Endothelial cell of umbilical vein (primary cell): Measurements from ENCODE around the gene POMP. TPM values are rescaled to one million over a fixed set of nuclear protein-coding genes. Genes with fewer than 3 reads are reported as not detected.

Source experiments
- BruUV-seq: library from RNA; stranded (reverse); fragments of 400-500 nt; replicated peaks from 2 replicates; lab custom pipeline; 2021; lab: Mats Ljungman, UMichigan
- CTCF ChIA-PET: fragments of 300-600, 350-600 bp; sonication (Branson Sonifier 250); formaldehyde crosslinking; loops from one replicate; lab custom pipeline; 2021; ENCODE audit warnings: antibody characterized with exemption, inconsistent platforms; lab: Charles Lee
- POLR2A ChIA-PET: fragments of 300-600, 350-600 bp; sonication (Branson Sonifier 250); formaldehyde crosslinking; loops from one replicate; lab custom pipeline; 2021; ENCODE audit warnings: antibody characterized with exemption, inconsistent platforms; lab: Charles Lee
- DNase-seq: peaks from one replicate; pipeline ENCODE4 v3.0.0-alpha.2; 2011; ENCODE audit warnings: low read depth, low spot score
- FAIRE-seq: peaks from 2 replicates; lab custom pipeline; 2011; peaks lifted over from hg19 to GRCh38; lab: Jason Lieb, UNC
- H2AFZ ChIP-seq: 2 replicates; pipeline ENCODE4 v1.6.0; 2012; ENCODE audit warnings: low read depth, low read length, control low read depth, inconsistent platforms
- H3K27ac ChIP-seq: 2 replicates; pipeline ENCODE4 v1.5.1; 2011; ENCODE audit warnings: low read depth, mild to moderate bottlenecking, control low read depth, low read length, moderate library complexity; ENCODE audit not compliant: insufficient read depth
- H3K27me3 ChIP-seq, 2 experiments: 2 replicates each; pipeline versions ENCODE4 v1.6.0 to v1.6.1; 2011; ENCODE audit warnings: low read length in 2 of 2, mixed read lengths in 1 of 2; ENCODE audit not compliant: control insufficient read depth in 2 of 2, insufficient read depth in 2 of 2
- H3K36me3 ChIP-seq, 2 experiments: 2 replicates in 1 of 2; 3 replicates in 1 of 2; pipeline ENCODE4 v1.5.1; 2011; ENCODE audit warnings: low read length in 2 of 2, mild to moderate bottlenecking in 1 of 2, moderate library complexity in 1 of 2; ENCODE audit not compliant: control insufficient read depth in 2 of 2, insufficient read depth in 2 of 2; ENCODE audit errors: extremely low read depth in 1 of 2
- H3K4me1 ChIP-seq: 3 replicates; pipeline ENCODE4 v1.5.1; 2011; ENCODE audit warnings: mild to moderate bottlenecking, low read length; ENCODE audit not compliant: control insufficient read depth, insufficient read depth; ENCODE audit errors: extremely low read depth
- H3K4me2 ChIP-seq: 2 replicates; pipeline ENCODE4 v1.6.1; 2011; ENCODE audit warnings: low read length, control low read depth, mixed read lengths; ENCODE audit not compliant: insufficient read depth
- H3K4me3 ChIP-seq, 3 experiments: fragments of 200-600 bp in 1 of 3; sonication (generic), shearing (Covaris generic) in 1 of 3; replicated peaks in 1 of 3; 2 replicates each; pipeline ENCODE4 v1.5.1; 2011 to 2016; ENCODE audit warnings: control low read depth in 3 of 3, low read length in 3 of 3, mild to moderate bottlenecking in 2 of 3, inconsistent platforms in 1 of 3, low read depth in 1 of 3, moderate library complexity in 1 of 3; ENCODE audit not compliant: insufficient read depth in 1 of 3
- H3K79me2 ChIP-seq: 2 replicates; pipeline ENCODE4 v1.6.0; 2012; ENCODE audit warnings: low read length, inconsistent platforms; ENCODE audit not compliant: control insufficient read depth, insufficient read depth
- H3K9ac ChIP-seq: replicated peaks from 2 replicates; pipeline ENCODE3; 2011; ENCODE audit warnings: low read length, control low read depth; ENCODE audit not compliant: insufficient read depth; ENCODE audit errors: extremely low read depth
- H3K9me1 ChIP-seq: replicated peaks from 3 replicates; pipeline ENCODE4 v1.6.0; 2011; ENCODE audit warnings: mild to moderate bottlenecking, low read length; ENCODE audit not compliant: control insufficient read depth, insufficient read depth; ENCODE audit errors: extremely low read depth
- H3K9me3 ChIP-seq: replicated peaks from 2 replicates; pipeline ENCODE4 v1.5.1; 2012; ENCODE audit warnings: low read length, inconsistent platforms; ENCODE audit not compliant: control insufficient read depth, insufficient read depth
- H4K20me1 ChIP-seq: replicated peaks from 2 replicates; pipeline ENCODE3; 2011; ENCODE audit warnings: mild to moderate bottlenecking, low read length; ENCODE audit not compliant: control insufficient read depth, insufficient read depth; ENCODE audit errors: extremely low read depth
- CTCF ChIP-seq, 2 donors: IDR thresholded peaks; 1 replicate in 1 of 2; 2 replicates in 1 of 2; pipeline ENCODE4 v1.5.1; 2011; ENCODE audit warnings: low read length in 2 of 2, mild to moderate bottlenecking in 2 of 2, moderate library complexity in 2 of 2, control low read depth in 1 of 2, inconsistent platforms in 1 of 2, low read depth in 1 of 2; ENCODE audit not compliant: insufficient read depth in 1 of 2; ENCODE audit errors: extremely low read depth in 1 of 2
- EZH2 ChIP-seq: IDR thresholded peaks from 2 replicates; pipeline ENCODE4 v1.6.1; 2012; ENCODE audit warnings: borderline replicate concordance, low read depth, mild to moderate bottlenecking, moderate library complexity, low read length, inconsistent platforms; ENCODE audit not compliant: severe bottlenecking
- FOS ChIP-seq: IDR thresholded peaks from 2 replicates; pipeline ENCODE4 v1.6.1; 2011; ENCODE audit warnings: mild to moderate bottlenecking, low read length, moderate library complexity, borderline replicate concordance; ENCODE audit not compliant: insufficient read depth
- GATA2 ChIP-seq: IDR thresholded peaks from 2 replicates; pipeline ENCODE4 v1.7.0; 2011; ENCODE audit warnings: low read depth, mild to moderate bottlenecking, moderate library complexity, mixed read lengths, low read length; ENCODE audit not compliant: insufficient read length, insufficient read depth
- JUN ChIP-seq: IDR thresholded peaks from 2 replicates; pipeline ENCODE4 v1.6.1; 2011; ENCODE audit warnings: borderline replicate concordance, low read depth; ENCODE audit not compliant: insufficient read length, insufficient read depth
- MYC ChIP-seq: IDR thresholded peaks from one replicate; pipeline ENCODE4 v1.6.1; 2011; ENCODE audit warnings: mild to moderate bottlenecking, low read depth, low read length
- POLR2A ChIP-seq: IDR thresholded peaks from 2 replicates; pipeline ENCODE4 v1.6.1; 2012; ENCODE audit warnings: low read depth, mild to moderate bottlenecking, control low read depth, low read length
- POLR2AphosphoS5 ChIP-seq: IDR thresholded peaks from 2 replicates; pipeline ENCODE4 v1.6.1; 2012; ENCODE audit warnings: low read depth, mild to moderate bottlenecking, control low read depth, low read length, moderate library complexity; ENCODE audit not compliant: insufficient read depth
- dilution Hi-C: fragments of 300-500 bp; cut with MboI; formaldehyde crosslinking; loops from one replicate; pipeline ENCODE4 v1.15.0; 2019; ENCODE audit warnings: low sequenced_read_pairs; ENCODE audit not compliant: extremely low pct_ligation_motif_present
- intact Hi-C: fragments of 100-400 bp; cut with micrococcal nuclease; formaldehyde crosslinking; loops from one replicate; pipeline ENCODE4 v1.10.0; 2022
- polyA plus RNA-seq, 4 experiments: library from polyadenylated mRNA; depleted of rRNA in 3 of 4; stranded (reverse) in 3 of 4; unstranded in 1 of 4; fragments of >200 nt; gene quantifications; 2 replicates each; pipeline versions ENCODE4 v1.2.1 to v1.2.3, GENCODE V29; 2011 to 2012; ENCODE audit warnings: missing spikeins in 1 of 4
- total RNA-seq: library from RNA; stranded (reverse); gene quantifications from 2 replicates; pipeline ENCODE4 v1.2.3, GENCODE V29; 2021
- TF ChIP-seq, protein P1 (sequence below): IDR thresholded peaks from 2 replicates; pipeline ENCODE4 v1.6.1; 2011; ENCODE audit not compliant: insufficient read depth, insufficient read length

Gene POMP
- total and polyA plus RNA-seq, 2 donors (not counting 3 experiments of a cell fraction or from before 2014, with no cell fraction given), result 27.0 to 88.9 TPM

DNA sequence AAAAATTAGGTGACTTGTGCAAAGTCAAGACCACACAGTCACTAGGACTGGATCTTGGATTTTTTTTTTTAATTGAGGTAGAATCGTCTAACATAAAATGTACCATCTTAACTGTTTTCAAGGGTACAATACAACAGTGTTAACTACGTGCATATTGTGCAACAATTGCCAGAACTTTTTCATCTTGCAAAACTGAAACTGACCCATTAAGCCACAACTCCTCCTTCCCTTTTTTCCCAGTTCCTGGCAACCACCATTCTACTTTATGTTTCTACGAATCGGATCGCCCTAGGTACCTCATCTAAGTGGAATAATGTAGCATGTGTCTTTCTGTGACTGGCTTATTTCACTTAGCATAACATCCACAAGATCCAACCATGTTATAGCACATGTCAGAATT lies 37.5 kb upstream of the POMP start:
- BruUV-seq, result no TSS peak
- no peak overlapping the region for H2AFZ ChIP-seq
- no peak overlapping the region for H3K4me2 ChIP-seq
- no peak for DNase-seq
- POLR2A ChIA-PET, result no interaction called here
- TF ChIP-seq GATA2 (no peak), POLR2A (no peak), MYC (no peak), JUN (no peak), POLR2AphosphoS5 (no peak), EZH2 (no peak), CTCF (IDR thresholded peaks at IDR 0.05; ENCODE audit: extremely low read depth in 1 of 2, insufficient read depth in 1 of 2, low read depth in 1 of 2, low read length in 2 of 2) (no peak), FOS (no peak)
- TF ChIP-seq, protein P1, sequence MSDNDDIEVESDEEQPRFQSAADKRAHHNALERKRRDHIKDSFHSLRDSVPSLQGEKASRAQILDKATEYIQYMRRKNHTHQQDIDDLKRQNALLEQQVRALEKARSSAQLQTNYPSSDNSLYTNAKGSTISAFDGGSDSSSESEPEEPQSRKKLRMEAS, result no peak
- CTCF ChIA-PET, result no interaction called here
- no peak for FAIRE-seq
- no peaks in the 10 kb centered on the region for H3K27me3 ChIP-seq
- dilution Hi-C loops (no loop called here), intact Hi-C loops (no loop called here)
- H3K79me2 ChIP-seq, result no peaks in the 10 kb centered on the region
- H3K27ac ChIP-seq, result no peak overlapping the region
- no peaks in the 10 kb centered on the region for H3K9me1 ChIP-seq
- H3K4me1 ChIP-seq, result no peaks in the 10 kb centered on the region
- no peak overlapping the region for H3K9ac ChIP-seq
- no peak overlapping the region for H3K4me3 ChIP-seq
- no peaks in the 10 kb centered on the region for H4K20me1 ChIP-seq
- no peaks in the 10 kb centered on the region for H3K36me3 ChIP-seq
- no peaks in the 10 kb centered on the region for H3K9me3 ChIP-seq
